PFSK-1 (cell line): ENCODE data around the gene SERINC4.

Experiments
- FOXP2 ChIP-seq: optimal IDR thresholded peaks from 2 replicates; pipeline ENCODE3; 2011; ENCODE audit warnings: borderline replicate concordance, control low read depth, inconsistent platforms; ENCODE audit not compliant: insufficient read depth; ENCODE audit errors: extremely low read length, extremely low read depth
- POLR2AphosphoS5 ChIP-seq: IDR thresholded peaks from 2 replicates; pipeline ENCODE4 v1.6.1; 2012; ENCODE audit warnings: low read depth, mild to moderate bottlenecking, control low read depth, low read length, moderate library complexity
- REST ChIP-seq, 2 experiments: IDR thresholded peaks; 2 replicates each; pipeline versions ENCODE4 v1.6.1 to v1.8.0; 2011 to 2012; ENCODE audit warnings: low read depth in 2 of 2, low read length in 2 of 2, control low read depth in 1 of 2, inconsistent platforms in 1 of 2, mild to moderate bottlenecking in 1 of 2, moderate library complexity in 1 of 2; ENCODE audit not compliant: insufficient read depth in 1 of 2
- SIN3A ChIP-seq: IDR thresholded peaks from 2 replicates; pipeline ENCODE4 v1.6.1; 2012; ENCODE audit warnings: mild to moderate bottlenecking, low read length, moderate library complexity, borderline replicate concordance; ENCODE audit not compliant: insufficient read depth
- TAF1 ChIP-seq: IDR thresholded peaks from 2 replicates; pipeline ENCODE4 v1.6.1; 2012; ENCODE audit warnings: low read length, control low read depth, borderline replicate concordance; ENCODE audit not compliant: insufficient read depth

The SERINC4 gene

GRCh38 chr15:43763819-43764446 is 36.1 kb downstream of the SERINC4 start:
- TF ChIP-seq TAF1: no peak
- TF ChIP-seq REST (IDR thresholded peaks at IDR 0.05; ENCODE audit: insufficient read depth in 1 of 2, low read depth in 2 of 2, low read length in 2 of 2): no peak
- TF ChIP-seq FOXP2: no peak
- TF ChIP-seq SIN3A: no peak
- no peak for TF ChIP-seq POLR2AphosphoS5

GRCh38 chr15:43762824-43763223 is 37.2 kb downstream of the SERINC4 start:
- no peak for TF ChIP-seq POLR2AphosphoS5
- no peak for TF ChIP-seq REST (IDR thresholded peaks at IDR 0.05; ENCODE audit: insufficient read depth in 1 of 2, low read depth in 2 of 2, low read length in 2 of 2)
- no peak for TF ChIP-seq TAF1
- TF ChIP-seq FOXP2: no peak
- no peak for TF ChIP-seq SIN3A

- no peak for TF ChIP-seq POLR2AphosphoS5
- no peak for TF ChIP-seq FOXP2
- TF ChIP-seq SIN3A: no peak
- no peak for TF ChIP-seq TAF1
- no peak for TF ChIP-seq REST (IDR thresholded peaks at IDR 0.05; ENCODE audit: insufficient read depth in 1 of 2, low read depth in 2 of 2, low read length in 2 of 2)
Observed at GRCh38 chr15:43751885-43752284, 48.1 kb downstream of the SERINC4 start.

- no peak for TF ChIP-seq POLR2AphosphoS5
- TF ChIP-seq REST (IDR thresholded peaks at IDR 0.05; ENCODE audit: insufficient read depth in 1 of 2, low read depth in 2 of 2, low read length in 2 of 2): no peak
- TF ChIP-seq TAF1: no peak
- no peak for TF ChIP-seq SIN3A
- no peak for TF ChIP-seq FOXP2
Observed at GRCh38 chr15:43749690-43750345, 50.2 kb downstream of the SERINC4 start.

- no peak for TF ChIP-seq POLR2AphosphoS5
- no peak for TF ChIP-seq SIN3A
- TF ChIP-seq REST (IDR thresholded peaks at IDR 0.05; ENCODE audit: insufficient read depth in 1 of 2, low read depth in 2 of 2, low read length in 2 of 2): no peak
- no peak for TF ChIP-seq TAF1
Observed at GRCh38 chr15:43748376-43748775, 51.6 kb downstream of the SERINC4 start.
